Upper lobe of left lung (tissue), 4 donors: Measurements from ENCODE around the gene DACH1.

Experiments used
- EP300 ChIP-seq, 4 donors: sonication (generic); formaldehyde crosslinking; IDR thresholded peaks; one replicate each; pipeline ENCODE4 v1.5.1; 2017; ENCODE audit warnings: antibody characterized with exemption in 4 of 4, control low read depth in 2 of 4
- POLR2A ChIP-seq, 4 donors: fragments of 450-650 bp; IDR thresholded peaks; one replicate each; pipeline ENCODE4 v1.5.1; 2016 to 2017; ENCODE audit warnings: antibody characterized with exemption in 4 of 4, mild to moderate bottlenecking in 2 of 4
- TF ChIP-seq, protein P1 (sequence below), 6 experiments: fragments of 450-650 bp in 4 of 6; fragments of 200-600 bp in 2 of 6; sonication (generic) in 2 of 6; IDR thresholded peaks; one replicate each; pipeline ENCODE4 v1.5.1; 2016 to 2019; ENCODE audit warnings: antibody characterized with exemption in 6 of 6

DNA sequence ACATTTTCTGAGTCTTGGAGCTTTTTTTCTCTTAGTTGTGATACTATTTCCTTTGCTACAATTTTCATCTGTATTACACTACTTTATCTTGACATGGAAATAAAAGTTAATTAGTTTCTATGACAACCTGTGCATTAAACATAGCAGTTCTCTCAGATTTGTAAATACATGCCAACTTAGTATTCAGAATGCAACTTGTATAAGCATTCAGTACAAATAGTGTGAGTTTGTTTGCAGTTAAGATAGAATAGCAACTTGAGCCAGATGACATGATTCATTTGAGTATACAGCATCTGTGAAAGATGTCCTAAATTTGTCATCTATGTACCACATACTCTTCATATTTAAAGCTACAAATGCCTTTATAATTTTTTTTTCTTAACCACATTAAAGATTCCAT lies 98.1 kb downstream of the DACH1 start:
- TF ChIP-seq EP300 (IDR thresholded peaks at IDR 0.05) (no peak), POLR2A (IDR thresholded peaks at IDR 0.05) (no peak)
- TF ChIP-seq, protein P1, sequence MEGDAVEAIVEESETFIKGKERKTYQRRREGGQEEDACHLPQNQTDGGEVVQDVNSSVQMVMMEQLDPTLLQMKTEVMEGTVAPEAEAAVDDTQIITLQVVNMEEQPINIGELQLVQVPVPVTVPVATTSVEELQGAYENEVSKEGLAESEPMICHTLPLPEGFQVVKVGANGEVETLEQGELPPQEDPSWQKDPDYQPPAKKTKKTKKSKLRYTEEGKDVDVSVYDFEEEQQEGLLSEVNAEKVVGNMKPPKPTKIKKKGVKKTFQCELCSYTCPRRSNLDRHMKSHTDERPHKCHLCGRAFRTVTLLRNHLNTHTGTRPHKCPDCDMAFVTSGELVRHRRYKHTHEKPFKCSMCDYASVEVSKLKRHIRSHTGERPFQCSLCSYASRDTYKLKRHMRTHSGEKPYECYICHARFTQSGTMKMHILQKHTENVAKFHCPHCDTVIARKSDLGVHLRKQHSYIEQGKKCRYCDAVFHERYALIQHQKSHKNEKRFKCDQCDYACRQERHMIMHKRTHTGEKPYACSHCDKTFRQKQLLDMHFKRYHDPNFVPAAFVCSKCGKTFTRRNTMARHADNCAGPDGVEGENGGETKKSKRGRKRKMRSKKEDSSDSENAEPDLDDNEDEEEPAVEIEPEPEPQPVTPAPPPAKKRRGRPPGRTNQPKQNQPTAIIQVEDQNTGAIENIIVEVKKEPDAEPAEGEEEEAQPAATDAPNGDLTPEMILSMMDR (IDR thresholded peaks at IDR 0.05) = no peak
